HG03139 (cell line): ENCODE data around the gene SLC9C2.

ENCODE experiments used
- ATAC-seq: cut with Tn5 transposase; IDR thresholded peaks from one replicate; pipeline ENCODE4 v1.9.1; 2021; ENCODE audit not compliant: unreplicated experiment

Gene SLC9C2

GRCh38 chr1:173453982-173454381 lies 148.9 kb downstream of the SLC9C2 start:
- no peak for ATAC-seq

GRCh38 chr1:173451981-173452380 lies 150.9 kb downstream of the SLC9C2 start:
- ATAC-seq, result no peak
